ENCODE results near the gene OPCML.

DNA sequence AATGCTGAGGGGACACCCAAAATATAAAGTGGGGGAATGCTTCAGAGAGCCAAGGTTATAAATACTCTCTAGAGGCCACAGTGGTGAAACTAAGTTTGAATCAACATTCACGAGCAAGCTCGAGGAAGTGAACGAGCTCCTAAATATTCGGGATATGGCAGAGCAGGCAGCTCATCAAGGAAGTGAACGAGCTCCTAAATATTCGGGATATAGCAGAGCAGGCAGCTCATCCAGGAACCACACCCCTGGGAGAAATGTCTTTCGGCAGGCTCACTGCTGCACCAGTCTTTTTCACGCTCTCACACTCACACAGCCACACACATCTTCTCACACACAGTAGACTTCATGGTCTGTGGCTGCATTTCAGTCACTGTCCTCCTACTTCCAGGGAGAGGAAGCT is 787.5 kb downstream of the OPCML start:
- no peak for TF ChIP-seq EZH2 (IDR thresholded peaks at IDR 0.05; ENCODE audit: borderline replicate concordance, low read depth, low read length, poor library complexity, severe bottlenecking)
- TF ChIP-seq, protein P1, sequence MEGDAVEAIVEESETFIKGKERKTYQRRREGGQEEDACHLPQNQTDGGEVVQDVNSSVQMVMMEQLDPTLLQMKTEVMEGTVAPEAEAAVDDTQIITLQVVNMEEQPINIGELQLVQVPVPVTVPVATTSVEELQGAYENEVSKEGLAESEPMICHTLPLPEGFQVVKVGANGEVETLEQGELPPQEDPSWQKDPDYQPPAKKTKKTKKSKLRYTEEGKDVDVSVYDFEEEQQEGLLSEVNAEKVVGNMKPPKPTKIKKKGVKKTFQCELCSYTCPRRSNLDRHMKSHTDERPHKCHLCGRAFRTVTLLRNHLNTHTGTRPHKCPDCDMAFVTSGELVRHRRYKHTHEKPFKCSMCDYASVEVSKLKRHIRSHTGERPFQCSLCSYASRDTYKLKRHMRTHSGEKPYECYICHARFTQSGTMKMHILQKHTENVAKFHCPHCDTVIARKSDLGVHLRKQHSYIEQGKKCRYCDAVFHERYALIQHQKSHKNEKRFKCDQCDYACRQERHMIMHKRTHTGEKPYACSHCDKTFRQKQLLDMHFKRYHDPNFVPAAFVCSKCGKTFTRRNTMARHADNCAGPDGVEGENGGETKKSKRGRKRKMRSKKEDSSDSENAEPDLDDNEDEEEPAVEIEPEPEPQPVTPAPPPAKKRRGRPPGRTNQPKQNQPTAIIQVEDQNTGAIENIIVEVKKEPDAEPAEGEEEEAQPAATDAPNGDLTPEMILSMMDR (conservative IDR thresholded peaks at IDR 0.05; ENCODE audit: low read depth, low read length) = no peak

Data from A673 (cell line).